GM12872 (cell line): ENCODE data around the gene IL1RL2.

Experiments
- CTCF ChIP-seq: IDR thresholded peaks from 3 replicates; pipeline ENCODE4 v1.5.1; 2011; ENCODE audit warnings: low read depth, mild to moderate bottlenecking, low read length, moderate library complexity; ENCODE audit not compliant: insufficient read depth

IL1RL2 gene

GRCh38 chr2:102237176-102237575 lies 50.4 kb downstream of the IL1RL2 start:
- no peak for TF ChIP-seq CTCF

GRCh38 chr2:102238039-102238756 lies 51.4 kb downstream of the IL1RL2 start:
- TF ChIP-seq CTCF: no peak

GRCh38 chr2:102238778-102239177 lies 52.0 kb downstream of the IL1RL2 start:
- TF ChIP-seq CTCF: no peak

- TF ChIP-seq CTCF: no peak
Measured at GRCh38 chr2:102239344-102239743, 52.5 kb downstream of the IL1RL2 start.

- peak; percentile 99 for TF ChIP-seq CTCF
Measured at GRCh38 chr2:102240640-102241370, 54.0 kb downstream of the IL1RL2 start.

GRCh38 chr2:102241616-102242305 lies 54.9 kb downstream of the IL1RL2 start:
- TF ChIP-seq CTCF: no peak
